Stimulated activated CD4-positive, alpha-beta T cell treated with anti-CD3 and anti-CD28 coated beads, Interleukin-1b, Interleukin-23, amount 100 ng/mL, for 48 hours (primary cell): ENCODE measurements around the gene LAMC1.
"Not testable (repeated sequence)": the region's sequence is repeated elsewhere in the genome, so short reads cannot be mapped to it uniquely, and the experiment has no call there.

Experiments
- DNase-seq: peaks from one replicate; pipeline ENCODE4 v3.0.0-alpha.2; 2020

Gene LAMC1

DNA sequence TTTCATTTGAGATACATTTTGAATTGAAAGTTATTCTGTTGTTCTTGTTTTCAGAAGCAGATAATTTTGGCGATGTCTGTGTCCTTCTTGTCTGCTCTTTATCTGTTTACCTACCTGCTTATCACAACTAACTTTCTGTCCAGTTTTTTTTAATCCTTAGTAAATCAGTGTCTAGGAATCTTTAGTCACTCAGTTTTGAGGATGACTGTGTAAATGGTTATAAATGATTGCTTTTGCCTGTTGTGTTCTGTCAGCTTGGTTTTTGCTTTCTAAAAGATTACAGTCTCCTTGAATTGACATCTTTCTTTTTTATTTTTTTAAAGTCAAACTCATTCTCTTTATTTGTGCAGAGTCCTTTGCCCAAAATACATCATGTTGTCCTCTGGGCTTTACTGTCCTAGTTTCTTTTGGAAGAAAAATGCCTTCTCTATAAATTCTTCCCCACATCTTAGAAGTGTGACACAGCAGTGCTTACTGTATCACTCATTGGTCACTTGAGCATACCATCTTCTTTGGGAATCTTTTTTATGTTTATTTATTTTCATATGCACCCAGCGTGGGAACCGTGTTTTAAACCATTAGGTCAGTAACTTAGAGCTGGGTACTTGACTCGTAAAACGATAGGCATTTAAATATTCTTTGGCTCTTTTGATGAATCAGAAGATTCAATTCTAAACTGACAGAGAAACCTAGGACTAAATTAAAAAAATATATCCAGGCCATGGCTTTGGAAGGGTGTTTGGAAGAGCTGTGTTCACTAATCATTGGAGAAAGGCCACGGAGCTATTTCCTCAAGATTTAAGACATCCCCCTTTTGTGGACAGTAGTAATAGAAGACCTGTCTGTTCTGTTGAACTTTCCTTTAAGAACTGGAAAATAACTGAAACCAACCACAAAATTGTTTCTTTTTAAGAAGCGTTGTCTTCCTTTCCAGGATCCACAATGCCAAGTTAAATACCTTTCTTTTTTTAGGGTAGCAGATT, 20.9 kb downstream of the LAMC1 start:
- no peak for DNase-seq

- no peak for DNase-seq
These were observed 21.9 kb downstream of the LAMC1 start for GRCh38 chr1:183044893-183045649.

DNA sequence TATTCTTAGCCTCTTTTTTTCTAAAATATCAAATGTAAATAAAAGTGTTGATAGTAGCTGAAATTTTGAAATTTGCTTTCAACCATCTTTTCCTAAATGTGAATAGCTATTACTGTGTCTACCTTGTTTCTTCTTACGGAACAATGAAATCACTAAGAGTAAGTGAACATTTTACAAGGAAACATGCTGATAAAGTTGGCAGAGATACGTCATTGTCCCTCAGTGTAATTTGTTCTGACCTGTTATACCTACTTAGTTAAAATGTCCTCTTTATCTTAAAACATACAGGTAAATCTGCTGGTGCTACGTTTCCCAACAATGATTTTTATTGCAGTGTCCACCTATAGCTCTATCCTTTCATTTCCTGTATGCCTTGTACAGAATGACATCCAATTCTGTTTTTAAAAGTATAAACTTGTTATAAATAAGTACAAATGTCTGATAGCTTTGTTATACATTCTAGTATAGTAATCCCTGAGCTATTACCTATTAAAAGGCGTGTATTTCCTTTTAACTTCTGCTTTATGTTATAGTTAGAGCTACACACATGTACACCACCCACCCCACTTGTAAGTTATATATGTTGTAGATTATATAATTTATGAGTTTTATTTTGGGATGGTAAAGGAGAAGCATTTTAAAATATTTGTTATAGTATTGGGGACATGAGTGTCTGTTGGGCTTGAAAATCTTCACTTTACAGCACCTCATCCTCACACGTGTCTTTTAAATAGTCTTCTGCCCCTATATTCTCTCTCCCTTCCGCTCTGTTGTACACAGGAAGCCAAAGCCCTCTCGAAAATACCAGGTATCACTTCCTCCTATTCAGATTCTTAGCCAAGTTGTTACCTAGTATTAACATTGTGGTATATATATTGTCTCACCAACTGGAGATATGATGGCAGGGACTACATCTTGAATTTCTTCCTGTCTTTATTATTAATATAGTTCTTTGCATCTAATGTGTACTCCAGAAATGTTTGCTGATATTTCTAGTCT, 25.2 kb downstream of the LAMC1 start:
- DNase-seq, result no peak

- no peak for DNase-seq
These were observed 28.3 kb downstream of the LAMC1 start for GRCh38 chr1:183051546-183051945.

- no peak for DNase-seq
These were observed 29.6 kb downstream of the LAMC1 start for GRCh38 chr1:183052861-183053260.

GRCh38 chr1:183058851-183059502, 35.8 kb downstream of the LAMC1 start:
- DNase-seq, result no peak

- no peak for DNase-seq
These were observed 38.0 kb downstream of the LAMC1 start for GRCh38 chr1:183061194-183061593.

- no peak for DNase-seq
These were observed 40.1 kb downstream of the LAMC1 start for GRCh38 chr1:183063349-183063748.

- DNase-seq, result no peak
These were observed 42.0 kb downstream of the LAMC1 start for GRCh38 chr1:183065168-183065706.

GRCh38 chr1:183066432-183066831, 43.2 kb downstream of the LAMC1 start:
- DNase-seq, result not testable (repeated sequence)

DNA sequence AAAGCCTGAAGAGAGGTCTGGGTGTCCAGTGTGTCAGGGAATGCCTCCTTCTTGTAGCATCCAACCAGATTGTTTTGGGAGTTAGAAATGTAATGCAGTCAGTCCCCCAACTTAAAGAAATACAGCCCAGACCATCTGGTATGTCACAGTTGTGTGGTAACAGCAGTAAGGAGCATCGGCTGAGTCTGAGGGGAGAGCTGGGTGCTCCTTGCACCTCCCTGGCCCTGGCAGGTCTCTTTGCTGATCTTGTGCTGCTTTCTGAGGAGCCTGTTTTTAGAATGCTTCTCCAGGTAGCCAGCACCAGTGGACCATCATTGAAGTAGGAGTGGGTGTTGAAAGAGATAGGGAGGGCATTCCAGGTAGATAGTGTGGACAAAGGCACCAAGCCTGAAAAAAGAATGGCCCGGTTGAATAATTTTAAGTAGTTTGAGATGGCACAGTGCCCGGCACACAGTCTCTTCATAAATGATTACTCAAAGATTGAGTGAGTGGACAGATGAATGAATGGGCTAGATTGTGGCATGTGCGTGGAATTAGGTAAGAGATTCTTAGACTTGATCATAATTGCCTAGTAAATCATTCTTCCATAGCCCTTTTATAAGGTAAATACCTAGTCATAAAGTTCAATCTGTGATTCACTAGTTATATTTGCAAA, 46.5 kb downstream of the LAMC1 start:
- no peak for DNase-seq

DNA sequence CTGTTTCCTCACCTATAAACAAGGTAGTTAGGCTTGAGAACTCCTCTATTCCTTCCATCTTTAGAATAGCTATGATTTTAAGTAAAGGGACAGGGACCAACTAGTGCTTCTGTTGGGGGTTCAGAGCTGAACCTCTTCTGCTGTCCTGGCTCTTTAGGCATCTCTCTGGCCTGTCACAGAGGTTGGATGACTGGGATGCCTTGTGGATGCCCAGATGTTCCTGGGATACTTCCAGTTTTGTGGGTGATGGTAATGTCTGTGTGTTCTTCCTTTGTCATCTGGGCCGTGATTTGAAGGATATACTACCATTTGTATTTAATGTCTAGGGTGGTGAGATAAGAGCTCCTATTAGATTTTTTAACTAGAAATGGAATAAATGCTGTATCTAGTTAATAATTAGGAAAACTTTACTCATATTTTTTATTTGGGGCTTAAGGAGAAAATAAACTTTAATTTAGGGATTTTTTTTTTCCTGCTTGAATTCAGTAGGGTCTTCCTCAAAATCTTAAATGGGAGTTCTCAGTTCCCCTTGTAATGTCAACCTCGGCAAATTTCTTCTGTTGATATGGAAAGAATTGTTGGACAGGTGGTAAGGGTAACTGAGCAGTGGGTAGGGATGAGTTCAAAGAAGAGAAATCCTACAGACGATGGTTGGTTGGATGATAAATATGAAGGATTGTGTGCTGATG, 47.2 kb downstream of the LAMC1 start:
- DNase-seq, result no peak

- no peak for DNase-seq
These were observed 47.9 kb downstream of the LAMC1 start for GRCh38 chr1:183070923-183071618.

- DNase-seq, result not testable (repeated sequence)
These were observed 49.4 kb downstream of the LAMC1 start for GRCh38 chr1:183072595-183072994.

DNA sequence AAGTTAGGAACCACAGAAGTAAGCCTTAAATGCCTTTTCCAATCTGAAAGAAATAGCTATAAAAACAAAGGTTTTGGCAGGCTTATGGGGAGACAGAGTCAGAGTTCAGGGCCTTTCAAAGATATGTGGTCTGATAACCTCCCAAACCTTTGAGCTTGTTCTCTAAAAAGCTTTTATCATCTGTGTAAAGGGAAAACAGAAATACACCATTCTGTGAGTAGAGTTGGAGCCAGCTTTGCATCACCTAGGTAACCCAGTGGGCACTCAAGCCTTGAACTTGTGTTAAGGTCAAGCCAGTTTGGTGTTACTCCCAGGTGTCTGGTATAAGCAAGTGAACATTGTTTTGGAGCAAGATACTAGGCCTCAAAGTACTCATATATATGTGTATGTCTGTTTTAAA, 50.1 kb downstream of the LAMC1 start:
- DNase-seq, result no peak

DNA sequence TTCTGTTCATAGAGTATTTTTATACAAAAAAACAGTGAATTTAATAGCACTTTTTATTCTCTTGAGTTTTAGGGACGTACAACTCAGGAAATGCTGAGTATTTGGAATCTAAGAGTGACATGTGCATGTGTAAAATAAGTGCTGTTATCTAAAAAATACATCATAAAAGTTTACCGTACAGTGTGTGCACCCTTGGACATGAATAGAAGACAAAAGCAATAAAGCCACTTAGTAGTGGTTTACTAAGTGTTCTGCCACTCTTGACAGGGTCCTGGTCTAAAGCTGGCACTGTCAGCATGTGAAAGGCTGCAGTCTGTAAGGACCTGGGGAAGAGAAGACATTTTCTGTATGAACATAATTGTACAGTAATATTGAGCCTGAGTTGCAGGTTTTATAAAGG, 51.0 kb downstream of the LAMC1 start:
- no peak for DNase-seq

- no peak for DNase-seq
These were observed 52.6 kb downstream of the LAMC1 start for GRCh38 chr1:183075861-183076260.

DNA sequence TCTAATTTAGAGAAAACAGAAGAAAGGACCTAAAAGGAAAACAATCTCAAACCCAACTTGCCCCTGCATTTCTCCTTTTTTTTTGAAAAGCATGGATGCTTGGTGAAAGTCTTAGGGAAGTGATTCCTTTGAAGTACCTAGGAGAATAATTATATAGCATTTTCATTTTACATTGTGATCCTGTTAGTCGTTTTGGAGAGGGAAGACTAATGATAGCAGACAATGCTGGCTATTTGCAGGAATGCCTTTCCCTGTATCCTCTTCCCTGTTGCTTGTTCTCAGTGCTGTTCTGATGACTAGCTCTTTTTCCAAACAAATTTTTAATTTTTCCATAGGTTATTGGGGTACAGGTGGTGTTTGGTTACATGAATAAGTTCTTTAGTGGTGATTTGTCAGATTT, 53.9 kb downstream of the LAMC1 start:
- no peak for DNase-seq

DNA sequence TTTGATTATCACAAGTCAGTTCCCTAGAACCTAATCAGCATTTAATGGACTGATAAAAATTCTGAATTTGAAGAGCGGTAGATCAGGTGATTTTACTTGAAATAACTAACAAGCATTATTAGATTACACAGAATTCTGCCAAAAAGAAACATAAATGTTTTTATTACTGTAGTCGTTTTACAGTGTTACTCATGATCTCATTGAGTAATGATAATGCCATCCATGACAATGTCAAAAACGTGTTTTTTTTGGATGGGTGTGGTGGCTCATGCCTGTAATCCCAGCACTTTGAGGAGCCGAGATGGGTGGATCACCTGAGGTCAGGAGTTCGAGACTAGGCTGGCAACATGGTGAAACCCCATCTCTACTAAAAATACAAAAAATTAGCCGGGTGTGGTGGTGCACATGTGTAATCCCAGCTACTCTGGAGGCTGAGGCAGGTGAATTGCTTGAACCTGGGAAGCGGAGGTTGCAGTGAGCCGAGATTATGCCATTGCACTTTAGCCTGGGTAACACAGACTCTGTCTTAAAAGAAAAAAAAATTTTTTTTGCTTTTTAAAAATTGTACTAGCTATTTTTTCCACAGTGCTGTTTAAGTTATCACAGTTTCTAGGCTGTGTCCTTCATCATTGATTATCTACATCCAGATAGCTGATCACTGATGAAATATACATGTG, 56.6 kb downstream of the LAMC1 start:
- no peak for DNase-seq
